Vagina (tissue), 2 donors: Measurements from ENCODE around the gene POC1B. TPM values are rescaled to one million over a fixed set of nuclear protein-coding genes. Genes with fewer than 3 reads are reported as not detected.

Source experiments
- DNase-seq, 2 donors: peaks; one replicate each; pipeline ENCODE4 v3.0.0-alpha.2; 2017; ENCODE audit errors: extremely low spot score in 2 of 2
- H3K27ac ChIP-seq: fragments of 200-600 bp; sonication (generic); one replicate; pipeline ENCODE4 v1.5.1; 2019
- H3K27me3 ChIP-seq: fragments of 200-600 bp; sonication (generic); one replicate; pipeline ENCODE4 v1.5.1; 2019
- H3K36me3 ChIP-seq, 2 donors: fragments of 200-600 bp; sonication (generic); one replicate each; pipeline ENCODE4 v1.5.1; 2017 to 2019
- H3K4me1 ChIP-seq: fragments of 200-600 bp; sonication (generic); one replicate; pipeline ENCODE4 v1.5.1; 2019
- H3K4me3 ChIP-seq, 2 donors: fragments of 200-600 bp; sonication (generic); 1 replicate in 1 of 2; 2 replicates in 1 of 2; pipeline ENCODE4 v1.5.1; 2016 to 2019
- H3K9me3 ChIP-seq: fragments of 200-600 bp; sonication (generic); one replicate; pipeline ENCODE4 v1.5.1; 2019
- POLR2A ChIP-seq, 2 donors: fragments of 450-650 bp; IDR thresholded peaks; one replicate each; pipeline ENCODE4 v1.6.1; 2017; ENCODE audit warnings: antibody characterized with exemption in 2 of 2, mild to moderate bottlenecking in 2 of 2, moderate library complexity in 2 of 2
- POLR2AphosphoS5 ChIP-seq, 2 donors: sonication (generic); formaldehyde crosslinking; IDR thresholded peaks; one replicate each; pipeline ENCODE4 v1.9.0; 2017; ENCODE audit warnings: antibody characterized with exemption in 2 of 2, mild to moderate bottlenecking in 2 of 2, low read depth in 1 of 2; ENCODE audit not compliant: insufficient read depth in 1 of 2
- intact Hi-C: fragments of 100-400 bp; cut with DNase I; formaldehyde crosslinking; loops from one replicate; pipeline ENCODE4 v1.15.1; 2023
- total RNA-seq: library from RNA; depleted of rRNA; stranded (reverse); fragments of >200 nt; gene quantifications from one replicate; pipeline ENCODE4 v1.2.3, GENCODE V29; 2016
- TF ChIP-seq, protein P1 (sequence below), 3 experiments: fragments of 450-650 bp in 2 of 3; fragments of 200-600 bp in 1 of 3; sonication (generic) in 1 of 3; IDR thresholded peaks; one replicate each; pipeline ENCODE4 v1.5.1; 2017 to 2019; ENCODE audit warnings: antibody characterized with exemption in 3 of 3, mild to moderate bottlenecking in 2 of 3, moderate library complexity in 2 of 3

The POC1B gene
- total RNA-seq, 1 donor from 2014 or later, result 18.9 TPM

DNA sequence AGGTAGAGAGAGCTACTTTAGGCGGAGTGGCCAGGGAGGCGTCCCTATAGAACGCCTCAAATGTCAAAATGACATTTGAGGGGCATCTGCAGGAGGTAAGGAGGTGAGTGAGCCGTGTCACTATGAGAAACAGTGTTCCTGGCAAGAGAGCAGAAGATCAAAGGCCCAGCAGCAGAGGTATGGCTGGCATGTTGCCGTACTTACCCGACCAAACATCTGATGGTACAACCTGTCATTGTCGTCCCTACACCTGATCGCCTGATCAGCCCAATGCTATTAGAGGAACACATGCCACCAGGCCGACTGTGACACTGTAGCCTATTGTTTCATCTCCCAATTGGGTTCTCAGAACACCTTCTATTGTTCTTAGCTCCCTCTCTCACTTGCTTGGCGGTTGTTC lies 33.9 kb upstream of the POC1B start:
- H3K36me3 ChIP-seq, result no peaks in the 10 kb centered on the region
- H3K4me3 ChIP-seq, result no peak overlapping the region
- H3K27ac ChIP-seq, result no peak overlapping the region
- intact Hi-C loops, result no loop called here
- TF ChIP-seq, protein P1, sequence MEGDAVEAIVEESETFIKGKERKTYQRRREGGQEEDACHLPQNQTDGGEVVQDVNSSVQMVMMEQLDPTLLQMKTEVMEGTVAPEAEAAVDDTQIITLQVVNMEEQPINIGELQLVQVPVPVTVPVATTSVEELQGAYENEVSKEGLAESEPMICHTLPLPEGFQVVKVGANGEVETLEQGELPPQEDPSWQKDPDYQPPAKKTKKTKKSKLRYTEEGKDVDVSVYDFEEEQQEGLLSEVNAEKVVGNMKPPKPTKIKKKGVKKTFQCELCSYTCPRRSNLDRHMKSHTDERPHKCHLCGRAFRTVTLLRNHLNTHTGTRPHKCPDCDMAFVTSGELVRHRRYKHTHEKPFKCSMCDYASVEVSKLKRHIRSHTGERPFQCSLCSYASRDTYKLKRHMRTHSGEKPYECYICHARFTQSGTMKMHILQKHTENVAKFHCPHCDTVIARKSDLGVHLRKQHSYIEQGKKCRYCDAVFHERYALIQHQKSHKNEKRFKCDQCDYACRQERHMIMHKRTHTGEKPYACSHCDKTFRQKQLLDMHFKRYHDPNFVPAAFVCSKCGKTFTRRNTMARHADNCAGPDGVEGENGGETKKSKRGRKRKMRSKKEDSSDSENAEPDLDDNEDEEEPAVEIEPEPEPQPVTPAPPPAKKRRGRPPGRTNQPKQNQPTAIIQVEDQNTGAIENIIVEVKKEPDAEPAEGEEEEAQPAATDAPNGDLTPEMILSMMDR (IDR thresholded peaks at IDR 0.05), result no peak
- TF ChIP-seq POLR2A (IDR thresholded peaks at IDR 0.05) (no peak), POLR2AphosphoS5 (IDR thresholded peaks at IDR 0.05; ENCODE audit: insufficient read depth in 1 of 2, low read depth in 1 of 2) (no peak)
- no peaks in the 10 kb centered on the region for H3K4me1 ChIP-seq
- no peaks in the 10 kb centered on the region for H3K9me3 ChIP-seq
- DNase-seq, result no peak
- H3K27me3 ChIP-seq, result no peaks in the 10 kb centered on the region

DNA sequence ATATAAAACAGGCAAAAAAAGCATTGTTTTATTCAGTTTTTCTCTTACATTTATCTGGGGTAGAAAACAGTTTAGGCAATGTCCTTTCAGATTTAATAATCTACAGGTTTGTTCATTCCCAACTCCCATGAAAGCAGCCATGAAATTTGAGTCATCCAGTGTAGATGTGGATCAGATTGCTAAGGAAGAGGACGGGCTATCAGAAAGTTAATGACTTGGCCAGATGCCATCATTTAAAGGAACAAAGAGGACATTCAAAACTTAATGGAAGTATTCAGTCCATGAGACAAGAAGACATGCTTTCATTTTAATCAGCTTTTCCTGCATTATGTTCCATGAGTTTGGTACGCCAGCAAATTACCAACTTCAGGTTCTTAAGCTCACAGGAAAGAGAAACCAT lies 31.1 kb upstream of the POC1B start:
- Histone ChIP-seq H3K4me1 (no peaks in the 10 kb centered on the region), H3K9me3 (no peaks in the 10 kb centered on the region), H3K4me3 (no peak overlapping the region), H3K27me3 (no peaks in the 10 kb centered on the region), H3K27ac (no peak overlapping the region), H3K36me3 (no peaks in the 10 kb centered on the region)
- DNase-seq, result no peak
- intact Hi-C loops, result no loop called here
- TF ChIP-seq, protein P1 (IDR thresholded peaks at IDR 0.05), result no peak
- TF ChIP-seq POLR2AphosphoS5 (IDR thresholded peaks at IDR 0.05; ENCODE audit: insufficient read depth in 1 of 2, low read depth in 1 of 2) (no peak), POLR2A (IDR thresholded peaks at IDR 0.05) (no peak)

DNA sequence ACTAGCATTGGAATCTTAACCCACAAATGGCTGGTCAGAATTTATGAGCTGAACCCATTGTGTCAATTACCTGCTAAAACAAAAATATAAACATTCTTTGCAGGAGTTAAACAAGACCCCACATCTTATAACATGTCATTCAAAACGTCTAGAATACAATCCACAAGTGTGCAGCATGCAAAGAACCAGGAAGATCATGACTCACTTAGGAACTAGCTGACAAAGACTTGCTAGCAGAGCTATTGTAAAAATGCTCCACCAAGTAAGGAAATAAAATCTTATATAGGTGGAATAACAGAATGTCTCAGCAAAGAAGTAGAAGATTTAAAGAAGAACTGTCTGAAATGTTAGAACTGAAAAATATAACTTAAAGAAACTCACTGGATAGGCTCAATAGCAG lies 26.5 kb upstream of the POC1B start:
- intact Hi-C loops, result no loop called here
- Histone ChIP-seq H3K4me1 (no peaks in the 10 kb centered on the region), H3K4me3 (no peak overlapping the region), H3K27ac (no peak overlapping the region), H3K9me3 (no peaks in the 10 kb centered on the region), H3K27me3 (no peaks in the 10 kb centered on the region), H3K36me3 (no peaks in the 10 kb centered on the region)
- no peak for DNase-seq
- TF ChIP-seq POLR2AphosphoS5 (IDR thresholded peaks at IDR 0.05; ENCODE audit: insufficient read depth in 1 of 2, low read depth in 1 of 2) (no peak), POLR2A (IDR thresholded peaks at IDR 0.05) (no peak)
- TF ChIP-seq, protein P1 (IDR thresholded peaks at IDR 0.05), result no peak

DNA sequence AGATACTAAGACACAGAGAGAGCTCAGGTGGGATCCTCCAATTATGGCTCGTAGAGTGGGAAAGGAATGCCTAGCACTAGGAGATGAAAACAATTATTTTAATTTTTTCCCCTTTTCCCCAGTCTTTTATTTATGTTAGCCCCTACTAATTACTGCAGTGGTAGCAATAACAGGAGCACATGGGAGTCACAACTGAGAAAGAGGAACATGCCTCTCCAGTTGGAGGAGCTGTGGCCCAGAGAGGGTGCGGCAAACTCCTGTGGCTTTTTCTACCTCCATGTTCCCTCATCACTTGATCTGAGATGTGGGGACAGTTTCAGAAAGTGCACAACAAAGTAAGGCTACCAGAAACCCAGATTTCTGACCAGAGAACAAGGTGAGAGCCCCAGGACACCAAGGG lies 25.9 kb upstream of the POC1B start:
- Histone ChIP-seq H3K9me3 (no peaks in the 10 kb centered on the region), H3K4me3 (no peak overlapping the region), H3K36me3 (no peaks in the 10 kb centered on the region), H3K27me3 (no peaks in the 10 kb centered on the region), H3K4me1 (no peaks in the 10 kb centered on the region), H3K27ac (no peak overlapping the region)
- TF ChIP-seq, protein P1 (IDR thresholded peaks at IDR 0.05), result no peak
- no peak for TF ChIP-seq POLR2A (IDR thresholded peaks at IDR 0.05)
- no peak for TF ChIP-seq POLR2AphosphoS5 (IDR thresholded peaks at IDR 0.05; ENCODE audit: insufficient read depth in 1 of 2, low read depth in 1 of 2)
- intact Hi-C loops, result no loop called here
- no peak for DNase-seq

DNA sequence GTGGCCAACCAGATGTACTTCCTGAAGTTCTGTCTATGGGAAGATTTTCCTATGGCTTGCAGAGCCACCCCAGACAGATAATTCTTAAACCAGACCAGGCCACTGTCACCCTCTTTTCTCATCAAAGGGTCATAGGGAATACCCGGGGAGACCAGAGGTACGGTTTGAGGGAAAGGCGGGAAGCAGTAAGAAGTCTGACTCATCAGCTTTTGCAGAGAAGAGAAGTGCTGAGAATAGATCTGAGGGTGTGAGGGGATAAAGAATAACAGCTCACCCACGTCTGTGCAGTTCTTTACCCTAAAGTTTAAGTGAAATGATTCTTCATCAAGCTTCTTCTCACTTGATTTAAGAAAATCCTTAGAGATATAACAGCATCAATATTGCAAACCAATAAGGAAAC lies 21.3 kb upstream of the POC1B start:
- Histone ChIP-seq H3K4me3 (no peak overlapping the region), H3K27me3 (no peaks in the 10 kb centered on the region), H3K36me3 (no peaks in the 10 kb centered on the region), H3K27ac (no peak overlapping the region), H3K9me3 (no peaks in the 10 kb centered on the region), H3K4me1 (peaks cover 20% of the 10 kb centered on the region)
- intact Hi-C loops, result loop anchor here (10.0 kb wide), 1 partner anchor 1408 kb away; the partner anchor contains the start of gene CCER1
- DNase-seq, result no peak
- no peak for TF ChIP-seq POLR2A (IDR thresholded peaks at IDR 0.05)
- TF ChIP-seq, protein P1 (IDR thresholded peaks at IDR 0.05), result no peak
- TF ChIP-seq POLR2AphosphoS5 (IDR thresholded peaks at IDR 0.05; ENCODE audit: insufficient read depth in 1 of 2, low read depth in 1 of 2), result no peak
